Smooth muscle cell (in vitro differentiated cells): ENCODE results near the gene GUCA2B. TPM values are rescaled to one million over a fixed set of nuclear protein-coding genes. Genes with fewer than 3 reads are reported as not detected.

Source experiments
- DNase-seq: peaks from one replicate; lab custom pipeline; 2025; ENCODE audit not compliant: unreplicated experiment; lab: John Stamatoyannopoulos, UW
- H2AFZ ChIP-seq: fragments of 200-600 bp; sonication (generic); 2 replicates; pipeline ENCODE4 v1.6.0; 2016; ENCODE audit warnings: antibody characterized with exemption, low read depth, mild to moderate bottlenecking
- H3F3A ChIP-seq: fragments of 200-600 bp; sonication (generic); 2 replicates; pipeline ENCODE4 v1.6.0; 2017; ENCODE audit warnings: antibody characterized with exemption, low read depth
- H3K27ac ChIP-seq: fragments of 200-600 bp; sonication (generic); 2 replicates; pipeline ENCODE4 v1.5.1; 2016; ENCODE audit warnings: low read depth, mild to moderate bottlenecking
- H3K27me3 ChIP-seq: fragments of 200-600 bp; sonication (generic); 2 replicates; pipeline ENCODE4 v1.6.1; 2016; ENCODE audit warnings: low read depth, mild to moderate bottlenecking
- H3K36me3 ChIP-seq: fragments of 200-600 bp; sonication (generic); 2 replicates; pipeline ENCODE4 v1.5.1; 2016; ENCODE audit warnings: low read depth
- H3K4me1 ChIP-seq: fragments of 200-600 bp; sonication (generic); 2 replicates; pipeline ENCODE4 v1.5.1; 2016; ENCODE audit warnings: low read depth
- H3K4me2 ChIP-seq: fragments of 200-600 bp; sonication (generic); 2 replicates; pipeline ENCODE4 v1.6.0; 2016; ENCODE audit warnings: mild to moderate bottlenecking
- H3K4me3 ChIP-seq: fragments of 200-600 bp; sonication (generic); 2 replicates; pipeline ENCODE4 v1.5.1; 2016; ENCODE audit warnings: mild to moderate bottlenecking
- H3K79me2 ChIP-seq: fragments of 200-600 bp; sonication (generic); 2 replicates; pipeline ENCODE4 v1.6.0; 2016; ENCODE audit warnings: low read depth, mild to moderate bottlenecking
- H3K9ac ChIP-seq: fragments of 200-600 bp; sonication (generic); 2 replicates; pipeline ENCODE4 v1.6.0; 2016; ENCODE audit warnings: low read depth
- H3K9me3 ChIP-seq: fragments of 200-600 bp; sonication (generic); replicated peaks from 2 replicates; pipeline ENCODE4 v1.5.1; 2016; ENCODE audit warnings: low read depth
- H4K20me1 ChIP-seq: fragments of 200-600 bp; sonication (generic); 2 replicates; pipeline ENCODE4 v1.6.0; 2016; ENCODE audit warnings: low read depth
- WGBS: methylation state at CpG from one replicate; pipeline ENCODE4 v1.1.7; 2016; ENCODE audit warnings: low lambda C conversion rate; 5-methylcytosine and 5-hydroxymethylcytosine counted together
- polyA plus RNA-seq: library from polyadenylated mRNA; unstranded; fragments of >200 nt; fragmentation: Nextera tagmentation; extraction: Ambion mirVana; gene quantifications from 2 replicates; pipeline ENCODE4 v1.2.1, GENCODE V29; 2016
- total RNA-seq: library from RNA; depleted of rRNA; stranded (reverse); fragments of >200 nt; gene quantifications from 2 replicates; pipeline ENCODE4 v1.2.3, GENCODE V29; 2014
- TF ChIP-seq, protein P1 (sequence below): fragments of 200-600 bp; sonication (generic); IDR thresholded peaks from 2 replicates; pipeline ENCODE4 v1.5.1; 2017; ENCODE audit warnings: borderline replicate concordance, mild to moderate bottlenecking, antibody characterized with exemption; ENCODE audit not compliant: insufficient read depth, poor library complexity, severe bottlenecking

GUCA2B gene
- total and polyA plus RNA-seq, 2 experiments from 2014 or later, result not detected

DNA sequence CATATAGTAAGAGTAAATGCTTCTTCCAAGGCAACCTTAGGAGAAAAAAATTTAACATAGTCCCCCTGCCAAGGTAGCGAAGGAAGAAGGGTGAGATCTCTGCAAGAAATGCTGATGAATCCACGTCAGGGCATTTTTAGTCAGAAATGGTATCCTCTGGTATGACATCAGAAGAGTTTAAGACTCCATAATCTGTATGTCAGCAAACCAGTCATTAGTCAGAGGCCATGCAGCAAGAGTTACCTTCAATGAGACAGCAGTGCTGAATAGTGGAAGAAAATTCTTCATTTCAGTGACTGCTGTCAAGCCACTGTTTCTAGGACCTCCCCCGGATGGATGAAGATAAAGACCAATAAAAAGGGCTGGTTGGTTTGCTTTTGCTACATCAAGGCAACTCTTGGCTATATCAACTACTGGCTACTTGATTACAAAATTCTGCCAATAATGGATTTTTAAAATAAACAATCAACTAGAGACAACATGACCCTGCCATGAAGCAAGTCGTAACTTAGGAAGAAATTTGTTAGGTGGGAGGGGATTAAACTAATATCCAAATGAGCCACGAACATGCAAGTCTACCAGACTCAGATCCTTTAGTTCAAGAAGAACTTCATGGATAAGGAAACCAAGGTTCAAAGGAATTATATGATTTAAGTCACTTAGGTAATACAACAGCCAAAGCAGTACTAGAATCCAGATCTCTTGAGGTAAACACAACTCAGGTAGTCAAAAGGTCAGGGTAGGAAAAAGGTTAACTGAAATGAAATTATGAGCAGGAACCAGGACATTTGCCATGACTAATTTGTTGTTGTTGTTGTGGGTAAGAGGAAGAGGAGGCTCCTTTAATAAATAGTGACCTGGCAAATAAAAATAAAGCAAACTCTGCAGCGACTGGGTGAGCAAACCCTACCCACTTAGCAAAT, 37.0 kb downstream of the GUCA2B start:
- H3K9me3 ChIP-seq, result no peaks in the 10 kb centered on the region
- peaks cover 4% of the 10 kb centered on the region for H3K79me2 ChIP-seq
- no peak overlapping the region for H3K4me3 ChIP-seq
- no peak overlapping the region for H2AFZ ChIP-seq
- TF ChIP-seq, protein P1, sequence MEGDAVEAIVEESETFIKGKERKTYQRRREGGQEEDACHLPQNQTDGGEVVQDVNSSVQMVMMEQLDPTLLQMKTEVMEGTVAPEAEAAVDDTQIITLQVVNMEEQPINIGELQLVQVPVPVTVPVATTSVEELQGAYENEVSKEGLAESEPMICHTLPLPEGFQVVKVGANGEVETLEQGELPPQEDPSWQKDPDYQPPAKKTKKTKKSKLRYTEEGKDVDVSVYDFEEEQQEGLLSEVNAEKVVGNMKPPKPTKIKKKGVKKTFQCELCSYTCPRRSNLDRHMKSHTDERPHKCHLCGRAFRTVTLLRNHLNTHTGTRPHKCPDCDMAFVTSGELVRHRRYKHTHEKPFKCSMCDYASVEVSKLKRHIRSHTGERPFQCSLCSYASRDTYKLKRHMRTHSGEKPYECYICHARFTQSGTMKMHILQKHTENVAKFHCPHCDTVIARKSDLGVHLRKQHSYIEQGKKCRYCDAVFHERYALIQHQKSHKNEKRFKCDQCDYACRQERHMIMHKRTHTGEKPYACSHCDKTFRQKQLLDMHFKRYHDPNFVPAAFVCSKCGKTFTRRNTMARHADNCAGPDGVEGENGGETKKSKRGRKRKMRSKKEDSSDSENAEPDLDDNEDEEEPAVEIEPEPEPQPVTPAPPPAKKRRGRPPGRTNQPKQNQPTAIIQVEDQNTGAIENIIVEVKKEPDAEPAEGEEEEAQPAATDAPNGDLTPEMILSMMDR, result no peak
- no peaks in the 10 kb centered on the region for H3K27me3 ChIP-seq
- no peaks in the 10 kb centered on the region for H3F3A ChIP-seq
- 80% methylated on average over 6 of the region's 6 CpGs for WGBS
- H3K4me2 ChIP-seq, result no peak overlapping the region
- peaks cover 4% of the 10 kb centered on the region for H3K36me3 ChIP-seq
- no peaks in the 10 kb centered on the region for H3K4me1 ChIP-seq
- no peak for DNase-seq
- no peak overlapping the region for H3K9ac ChIP-seq
- H3K27ac ChIP-seq, result peak overlapping the region; percentile 55
- H4K20me1 ChIP-seq, result peaks cover 3% of the 10 kb centered on the region

DNA sequence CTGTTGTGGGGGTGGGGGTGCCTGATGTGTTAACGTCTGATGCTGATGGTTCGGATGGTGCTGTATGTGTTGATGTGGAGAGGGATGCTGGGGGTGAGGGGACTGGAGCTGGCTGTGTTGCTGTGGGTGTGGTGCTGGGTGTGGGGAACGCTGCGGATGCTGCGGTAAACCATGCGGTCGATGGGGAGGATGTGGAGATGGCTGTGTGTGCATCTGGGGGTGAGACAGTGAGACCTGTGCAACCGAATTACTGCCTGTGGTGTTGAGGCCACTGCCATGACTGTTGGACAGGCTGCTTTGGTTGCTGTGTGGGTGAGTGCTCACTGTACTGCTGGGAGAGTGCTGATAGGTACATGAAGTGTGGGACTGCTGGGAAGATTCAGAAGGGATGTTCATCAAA, 38.1 kb downstream of the GUCA2B start:
- H3K4me1 ChIP-seq, result no peaks in the 10 kb centered on the region
- no peaks in the 10 kb centered on the region for H3F3A ChIP-seq
- H3K9ac ChIP-seq, result no peak overlapping the region
- TF ChIP-seq, protein P1, result no peak
- peaks cover 4% of the 10 kb centered on the region for H3K36me3 ChIP-seq
- H3K9me3 ChIP-seq, result no peaks in the 10 kb centered on the region
- no peak overlapping the region for H3K4me2 ChIP-seq
- peak overlapping the region; percentile 66 for H3K27ac ChIP-seq
- H3K27me3 ChIP-seq, result no peaks in the 10 kb centered on the region
- peaks cover 3% of the 10 kb centered on the region for H4K20me1 ChIP-seq
- H2AFZ ChIP-seq, result no peak overlapping the region
- no peak overlapping the region for H3K4me3 ChIP-seq
- DNase-seq, result no peak
- 95% methylated on average over 8 of the region's 8 CpGs for WGBS
- peaks cover 4% of the 10 kb centered on the region for H3K79me2 ChIP-seq

DNA sequence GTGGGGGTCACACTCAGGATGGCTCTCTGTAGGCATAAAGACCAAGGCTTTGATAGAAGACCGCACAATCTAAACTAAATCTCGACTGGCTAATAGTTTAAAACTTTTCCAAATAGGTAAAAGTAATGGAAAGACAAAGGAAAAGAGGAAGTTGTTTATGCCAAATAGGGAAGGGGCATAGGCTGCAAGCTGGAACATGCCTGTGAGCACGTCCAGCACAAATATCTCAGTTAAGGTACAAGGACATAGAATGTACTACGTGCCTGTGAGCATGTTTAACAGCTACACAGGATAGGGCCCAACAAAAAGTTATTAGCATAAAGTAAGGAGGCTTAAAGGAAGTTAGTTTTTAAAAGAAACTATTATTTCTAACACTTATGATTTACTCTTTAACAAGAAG, 38.9 kb downstream of the GUCA2B start:
- Histone ChIP-seq H2AFZ (no peak overlapping the region), H3K79me2 (peaks cover 4% of the 10 kb centered on the region), H3K4me2 (no peak overlapping the region), H3K4me1 (no peaks in the 10 kb centered on the region), H3K27me3 (no peaks in the 10 kb centered on the region), H3K4me3 (no peak overlapping the region), H3K9ac (no peak overlapping the region), H3K36me3 (peaks cover 4% of the 10 kb centered on the region), H4K20me1 (peaks cover 4% of the 10 kb centered on the region), H3K9me3 (no peaks in the 10 kb centered on the region), H3F3A (no peaks in the 10 kb centered on the region), H3K27ac (peak overlapping the region; percentile 66)
- WGBS, result 79% methylated on average over 4 of the region's 4 CpGs
- no peak for DNase-seq
- TF ChIP-seq, protein P1, result no peak
